Ascending aorta (tissue), 2 donors: ENCODE data around the gene GPR21. TPM values are rescaled to one million over a fixed set of nuclear protein-coding genes. Genes with fewer than 3 reads are reported as not detected.

Experiments used
- DNase-seq, 2 donors: peaks; one replicate each; pipeline ENCODE4 v3.0.0-alpha.2; 2019; ENCODE audit warnings: low spot score in 2 of 2
- H3K27ac ChIP-seq, 2 donors: fragments of 200-600 bp; sonication (generic); one replicate each; pipeline ENCODE4 v1.5.1; 2016 to 2017; ENCODE audit warnings: mild to moderate bottlenecking in 1 of 2
- H3K27me3 ChIP-seq: fragments of 200-600 bp; sonication (generic); one replicate; pipeline ENCODE4 v1.5.1; 2017
- H3K36me3 ChIP-seq, 2 donors: fragments of 200-600 bp; sonication (generic); one replicate each; pipeline ENCODE4 v1.5.1; 2016
- H3K4me1 ChIP-seq, 2 donors: fragments of 200-600 bp; sonication (generic); one replicate each; pipeline ENCODE4 v1.5.1; 2016 to 2017; ENCODE audit warnings: mild to moderate bottlenecking in 1 of 2
- H3K4me3 ChIP-seq, 2 donors: fragments of 200-600 bp; sonication (generic); one replicate each; pipeline ENCODE4 v1.5.1; 2016 to 2017; ENCODE audit warnings: mild to moderate bottlenecking in 1 of 2
- H3K9me3 ChIP-seq, 2 donors: fragments of 200-600 bp; sonication (generic); one replicate each; pipeline ENCODE4 v1.5.1; 2016
- CTCF ChIP-seq, 3 experiments: fragments of 200-600 bp in 2 of 3; fragments of 450-650 bp in 1 of 3; sonication (generic) in 2 of 3; IDR thresholded peaks; one replicate each; pipeline ENCODE4 v1.5.1; 2016 to 2019; ENCODE audit warnings: antibody characterized with exemption in 3 of 3, mild to moderate bottlenecking in 1 of 3, moderate library complexity in 1 of 3
- intact Hi-C: fragments of 100-400 bp; cut with DNase I; formaldehyde crosslinking; loops from one replicate; pipeline ENCODE4 v1.15.1; 2023
- total RNA-seq: library from RNA; depleted of rRNA; stranded (reverse); fragments of >200 nt; gene quantifications from one replicate; pipeline ENCODE4 v1.1.0, GENCODE V29; 2016

The GPR21 gene
- total RNA-seq, 1 donor from 2014 or later, result 5.7 TPM

DNA sequence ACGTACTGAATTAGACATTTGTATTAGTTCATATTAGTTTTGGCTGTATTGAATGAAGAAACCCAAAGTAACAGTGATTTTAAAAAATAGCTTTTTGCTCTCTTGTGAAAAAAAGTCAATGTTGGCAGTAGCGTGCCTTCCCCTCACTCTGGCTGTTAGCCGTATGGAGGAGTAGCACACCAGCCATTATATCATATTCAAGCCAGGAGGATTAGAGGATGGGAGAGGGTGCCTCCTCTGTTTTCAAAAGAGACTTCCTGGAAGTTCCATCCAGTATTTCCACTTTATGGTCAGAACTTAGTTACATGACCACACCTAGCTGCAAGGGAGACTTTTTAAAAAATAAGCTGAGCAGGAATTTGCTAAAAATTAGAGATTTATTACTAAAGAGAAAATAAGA lies 41.2 kb downstream of the GPR21 start:
- peaks cover 11 to 34% of the 10 kb centered on the region in 2 donors for H3K36me3 ChIP-seq
- intact Hi-C loops, result loop anchor here (10.0 kb wide), 1 partner anchor 170 kb away; the partner anchor contains the start of gene RC3H2
- H3K27me3 ChIP-seq, result no peaks in the 10 kb centered on the region

GRCh38 chr9:123080444-123080843 lies 47.0 kb downstream of the GPR21 start:
- Histone ChIP-seq H3K36me3 (peaks cover 37 to 71% of the 10 kb centered on the region in 2 donors), H3K27ac (no peak overlapping the region), H3K27me3 (no peaks in the 10 kb centered on the region), H3K9me3 (no peaks in the 10 kb centered on the region), H3K4me1 (no peaks in the 10 kb centered on the region), H3K4me3 (no peak overlapping the region)
- no peak for DNase-seq
- TF ChIP-seq CTCF (IDR thresholded peaks at IDR 0.05), result no peak
- intact Hi-C loops, result loop anchor here (5.0 kb wide), 1 partner anchor 267 kb away; no protein-coding TSS in a partner anchor

More for the DNA sequence above, 41.2 kb downstream of the GPR21 start:
- no peak for DNase-seq
- H3K4me3 ChIP-seq, result peak overlapping the region in 1 of 2 donors; percentile 33
- H3K9me3 ChIP-seq, result no peaks in the 10 kb centered on the region
- peak overlapping the region; percentile 68 to 71 for H3K27ac ChIP-seq
- no peak for TF ChIP-seq CTCF (IDR thresholded peaks at IDR 0.05)
- peaks cover 8 to 15% of the 10 kb centered on the region in 2 donors for H3K4me1 ChIP-seq

DNA sequence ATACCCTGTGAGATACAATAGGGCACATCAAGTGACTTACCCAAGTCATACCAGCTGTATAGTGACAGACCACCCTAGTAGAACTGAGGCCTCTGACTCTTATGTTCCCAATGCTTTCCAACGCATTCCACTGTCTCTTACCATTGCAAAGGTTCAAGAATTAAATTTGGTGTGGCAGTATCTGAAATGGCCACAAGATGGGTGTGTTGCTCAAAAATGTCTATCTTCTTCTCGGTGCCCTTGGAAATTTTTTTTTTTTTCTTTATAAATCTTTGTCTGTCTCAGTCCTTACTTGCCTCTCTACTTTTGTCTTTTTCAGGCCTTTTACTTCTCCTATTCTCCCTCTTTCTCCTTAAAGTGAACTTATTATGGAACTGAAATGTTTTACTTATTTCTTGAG lies 48.4 kb downstream of the GPR21 start:
- no peak overlapping the region for H3K27ac ChIP-seq
- H3K36me3 ChIP-seq, result peaks cover 44 to 81% of the 10 kb centered on the region in 2 donors
- peak; percentile 21 to 58 (median 48) for TF ChIP-seq CTCF (IDR thresholded peaks at IDR 0.05)
- H3K4me3 ChIP-seq, result no peak overlapping the region
- DNase-seq, result no peak
- intact Hi-C loops, result loop anchor here (5.0 kb wide), 1 partner anchor 265 kb away; no protein-coding TSS in a partner anchor
- H3K9me3 ChIP-seq, result no peaks in the 10 kb centered on the region
- H3K27me3 ChIP-seq, result no peaks in the 10 kb centered on the region
- no peaks in the 10 kb centered on the region for H3K4me1 ChIP-seq

DNA sequence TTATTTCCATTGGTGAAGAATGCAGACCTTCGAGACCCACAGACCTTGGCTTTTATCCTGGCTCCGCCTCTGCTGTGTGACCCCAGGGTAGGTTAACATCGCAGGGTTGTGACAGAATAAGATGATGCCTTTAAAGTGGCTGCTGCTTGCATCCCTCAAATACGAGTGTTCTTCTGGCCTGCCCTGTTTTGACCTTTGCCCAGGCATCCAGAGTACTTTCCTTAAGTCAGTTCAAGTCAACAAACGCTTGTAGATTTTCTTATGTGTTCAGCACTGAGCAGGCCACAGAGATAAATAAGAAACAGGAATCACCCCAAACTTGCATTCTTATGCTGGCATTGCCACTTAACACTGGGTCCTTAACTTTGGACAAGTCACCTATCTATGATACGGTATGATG lies 50.2 kb downstream of the GPR21 start:
- Histone ChIP-seq H3K27ac (no peak overlapping the region), H3K4me3 (no peak overlapping the region), H3K36me3 (peaks cover 50 to 84% of the 10 kb centered on the region in 2 donors), H3K9me3 (no peaks in the 10 kb centered on the region), H3K27me3 (no peaks in the 10 kb centered on the region), H3K4me1 (no peaks in the 10 kb centered on the region)
- TF ChIP-seq CTCF (IDR thresholded peaks at IDR 0.05), result no peak
- DNase-seq, result no peak
- intact Hi-C loops, result loop anchor here (5.0 kb wide), 1 partner anchor 264 kb away; no protein-coding TSS in a partner anchor

GRCh38 chr9:123084256-123084655 lies 50.8 kb downstream of the GPR21 start:
- no peaks in the 10 kb centered on the region for H3K9me3 ChIP-seq
- H3K27me3 ChIP-seq, result no peaks in the 10 kb centered on the region
- DNase-seq, result no peak
- H3K36me3 ChIP-seq, result peaks cover 51 to 86% of the 10 kb centered on the region in 2 donors
- intact Hi-C loops, result loop anchor here (5.0 kb wide), 1 partner anchor 263 kb away; no protein-coding TSS in a partner anchor
- TF ChIP-seq CTCF (IDR thresholded peaks at IDR 0.05), result no peak
- H3K4me1 ChIP-seq, result no peaks in the 10 kb centered on the region
- no peak overlapping the region for H3K4me3 ChIP-seq
- H3K27ac ChIP-seq, result no peak overlapping the region

Other genes starting within 250 kb of the GPR21 start
- gene OR5C1, start 244.7 kb upstream of the GPR21 start, total RNA-seq, result not detected
- gene OR1K1, start 233.5 kb upstream of the GPR21 start, total RNA-seq, result not detected
- 7.8 TPM for gene PDCL, start 205.1 kb upstream of the GPR21 start, total RNA-seq
- gene RC3H2, start 128.3 kb upstream of the GPR21 start, total RNA-seq, result 25.1 TPM
- gene ZBTB6, start 120.3 kb upstream of the GPR21 start, total RNA-seq, result 2.0 TPM
- gene ZBTB26, start 102.2 kb upstream of the GPR21 start, total RNA-seq, result 0.96 TPM
- 36.5 TPM for gene RABGAP1, start 92.6 kb upstream of the GPR21 start, total RNA-seq
- gene STRBP, start 234.9 kb downstream of the GPR21 start, total RNA-seq, result 0.43 TPM